ENCODE results near the gene MCF2L2.
"Not testable (repeated sequence)": the region's sequence is repeated elsewhere in the genome, so short reads cannot be mapped to it uniquely, and the experiment has no call there.

The MCF2L2 gene

GRCh38 chr3:183428447-183429211 is at the start of gene MCF2L2:
MCF2L2 (minus strand) TSS chr3:183428619; CDS start chr3:183427977, 642 bp downstream.
- DNase-seq (ENCODE audit: low read depth in 2 of 2) = peak; percentile 52 to 79

- DNase-seq (ENCODE audit: low read depth in 2 of 2) = no peak
These were observed 49.5 kb upstream of the MCF2L2 start for GRCh38 chr3:183477801-183478456.

- not testable (repeated sequence) for DNase-seq (ENCODE audit: low read depth in 2 of 2)
These were observed 47.3 kb upstream of the MCF2L2 start for GRCh38 chr3:183475764-183476162.

GRCh38 chr3:183475016-183475763 is 46.8 kb upstream of the MCF2L2 start:
- no peak for DNase-seq (ENCODE audit: low read depth in 2 of 2)

- no peak for DNase-seq (ENCODE audit: low read depth in 2 of 2)
These were observed 45.5 kb upstream of the MCF2L2 start for GRCh38 chr3:183473969-183474368.

- no peak for DNase-seq (ENCODE audit: low read depth in 2 of 2)
These were observed 43.7 kb upstream of the MCF2L2 start for GRCh38 chr3:183472155-183472554.

- no peak for DNase-seq (ENCODE audit: low read depth in 2 of 2)
These were observed 40.0 kb upstream of the MCF2L2 start for GRCh38 chr3:183468424-183468823.

GRCh38 chr3:183466575-183466974 is 38.2 kb upstream of the MCF2L2 start:
- no peak for DNase-seq (ENCODE audit: low read depth in 2 of 2)

- not testable (repeated sequence) for DNase-seq (ENCODE audit: low read depth in 2 of 2)
These were observed 37.3 kb upstream of the MCF2L2 start for GRCh38 chr3:183465710-183466109.

GRCh38 chr3:183464480-183464879 is 36.1 kb upstream of the MCF2L2 start:
- no peak for DNase-seq (ENCODE audit: low read depth in 2 of 2)

GRCh38 chr3:183460081-183461055 is 31.9 kb upstream of the MCF2L2 start:
- no peak for DNase-seq (ENCODE audit: low read depth in 2 of 2)

GRCh38 chr3:183455089-183455488 is 26.7 kb upstream of the MCF2L2 start:
- DNase-seq (ENCODE audit: low read depth in 2 of 2) = no peak

GRCh38 chr3:183454064-183454463 is 25.6 kb upstream of the MCF2L2 start:
- no peak for DNase-seq (ENCODE audit: low read depth in 2 of 2)

GRCh38 chr3:183449791-183450190 is 21.4 kb upstream of the MCF2L2 start:
- DNase-seq (ENCODE audit: low read depth in 2 of 2) = no peak

GRCh38 chr3:183449391-183449790 is 21.0 kb upstream of the MCF2L2 start:
- DNase-seq (ENCODE audit: low read depth in 2 of 2) = no peak

GRCh38 chr3:183448369-183449128 is 20.1 kb upstream of the MCF2L2 start:
- no peak for DNase-seq (ENCODE audit: low read depth in 2 of 2)

- DNase-seq (ENCODE audit: low read depth in 2 of 2) = peak; percentile 24 to 55
These were observed 19.0 kb upstream of the MCF2L2 start for GRCh38 chr3:183447206-183448001.

GRCh38 chr3:183446838-183447205 is 18.4 kb upstream of the MCF2L2 start:
- DNase-seq (ENCODE audit: low read depth in 2 of 2) = no peak

GRCh38 chr3:183444748-183445147 is 16.3 kb upstream of the MCF2L2 start:
- no peak for DNase-seq (ENCODE audit: low read depth in 2 of 2)

All from stimulated activated CD8-positive, alpha-beta memory T cell treated with anti-CD3 and anti-CD28 coated beads, Interleukin-7, amount 100 ng/mL, for 4 hours (primary cell).